ENCODE measurements around the gene RAB12. TPM values are rescaled to one million over a fixed set of nuclear protein-coding genes. Genes with fewer than 3 reads are reported as not detected.

The RAB12 gene
- total RNA-seq, 1 experiment from 2014 or later, result 51.3 TPM

GRCh38 chr18:8623549-8624106 is 14.4 kb downstream of the RAB12 start:
- Histone ChIP-seq H3K4me1 (ENCODE audit: insufficient read depth, low read length) (peaks cover 19% of the 10 kb centered on the region), H3K4me2 (ENCODE audit: insufficient read depth, insufficient read length, low read length) (peak overlapping the region; percentile 2), H4K20me1 (ENCODE audit: control insufficient read depth, insufficient read depth, insufficient read length) (no peaks in the 10 kb centered on the region), H3K9ac (ENCODE audit: extremely low read depth, insufficient read length, low read length) (no peak overlapping the region), H4K91ac (ENCODE audit: insufficient read length, low read depth, low read length) (peak overlapping the region; percentile 60), H3K27me3 (ENCODE audit: insufficient read depth, low read length) (no peaks in the 10 kb centered on the region), H2BK5ac (ENCODE audit: insufficient read length, low read length) (no peak overlapping the region), H2BK20ac (ENCODE audit: low read depth, low read length, poor library complexity, severe bottlenecking) (no peak overlapping the region), H3K27ac (ENCODE audit: insufficient read length, low read depth, low read length) (peak overlapping the region; percentile 46), H3K56ac (ENCODE audit: insufficient read length, low read depth, low read length) (no peak overlapping the region), H3K18ac (ENCODE audit: insufficient read length, low read depth, low read length) (no peak overlapping the region), H2AFZ (ENCODE audit: low read length) (no peak overlapping the region), H3K23me2 (ENCODE audit: insufficient read length, low read depth, low read length, poor library complexity, severe bottlenecking) (no peaks in the 10 kb centered on the region), H4K5ac (ENCODE audit: insufficient read length, low read depth, low read length) (no peak overlapping the region), H3K79me1 (ENCODE audit: insufficient read depth, low read depth, low read length, poor library complexity, severe bottlenecking) (no peaks in the 10 kb centered on the region), H3K4ac (ENCODE audit: low read depth, low read length) (no peak overlapping the region), H2BK15ac (ENCODE audit: low read depth, low read length) (no peak overlapping the region), H3K14ac (ENCODE audit: insufficient read depth, low read length) (no peak overlapping the region; the same call in 1 of the 2 replicates), H3K79me2 (ENCODE audit: insufficient read depth, low read length) (peaks cover 48% of the 10 kb centered on the region; the same call in 1 of the 2 replicates), H2BK12ac (ENCODE audit: insufficient read length, low read depth, low read length) (no peak overlapping the region), H4K8ac (replicated peaks; ENCODE audit: insufficient read length, low read depth, low read length) (no peak overlapping the region), H3K9me3 (ENCODE audit: control insufficient read depth, low read depth, low read length) (no peaks in the 10 kb centered on the region), H3T11ph (ENCODE audit: low read length) (no peak overlapping the region), H2AK5ac (ENCODE audit: insufficient read length, low read length) (no peak overlapping the region), H3K23ac (ENCODE audit: insufficient read length, low read depth, low read length) (no peak overlapping the region), H2BK120ac (ENCODE audit: low read depth, low read length, poor library complexity, severe bottlenecking) (no peak overlapping the region)
- H3K4me1 Mint-ChIP-seq, result peaks cover 89 to 91% of the 10 kb centered on the region in 2 experiments
- no peak for TF ChIP-seq CTCF (conservative IDR thresholded peaks at IDR 0.05)
- H3K4me3 Mint-ChIP-seq, result peak overlapping the region in 1 of 2 experiments; percentile 47; a peak in 2 of 5 replicates
- no peaks in the 10 kb centered on the region for H3K9me3 Mint-ChIP-seq
- no peak for DNase-seq
- H3K27ac Mint-ChIP-seq, result peak overlapping the region; percentile 17 to 98 (median 84); a peak in 5 of 7 replicates
- no peaks in the 10 kb centered on the region for H3K27me3 Mint-ChIP-seq (ENCODE audit: low read depth)
- peaks cover 26 to 37% (median 28%) of the 10 kb centered on the region in 3 experiments for H3K36me3 Mint-ChIP-seq (ENCODE audit: insufficient read depth in 1 of 3, low read depth in 3 of 3)
- no CpG with 5 or more reads among the region's 4 CpGs for WGBS (ENCODE audit: extremely low coverage, insufficient read length, low lambda C conversion rate)
